DND-41 (cell line): ENCODE data around the gene NEUROD2.
A peak's percentile ranks its signal among the peaks of the same experiment; 100 is the strongest.

Experiments used
- ATAC-seq: fragments of 200-7000 bp; cut with Tn5 transposase; 3 replicates; pipeline ENCODE4 v1.9.1; 2021; ENCODE audit warnings: low read depth; ENCODE audit not compliant: insufficient read depth
- DNase-seq: peaks from one replicate; pipeline ENCODE4 v3.0.0-alpha.2; 2020
- H2AFZ ChIP-seq: 2 replicates; pipeline ENCODE4 v1.6.0; 2012; ENCODE audit warnings: low read depth, low read length
- H3K27ac ChIP-seq: 2 replicates; pipeline ENCODE4 v1.5.1; 2012; ENCODE audit warnings: low read length, inconsistent platforms
- H3K27me3 ChIP-seq: fragments of 200-600 bp; sonication (generic); 2 replicates; pipeline ENCODE4 v1.6.0; 2012; ENCODE audit warnings: low read length, mild to moderate bottlenecking, inconsistent platforms; ENCODE audit not compliant: insufficient read depth, poor library complexity
- H3K36me3 ChIP-seq: 2 replicates; pipeline ENCODE4 v1.5.1; 2012; ENCODE audit warnings: low read length, inconsistent platforms; ENCODE audit not compliant: insufficient read depth
- H3K4me1 ChIP-seq: 2 replicates; pipeline ENCODE4 v1.5.1; 2012; ENCODE audit warnings: mild to moderate bottlenecking, low read length; ENCODE audit not compliant: insufficient read depth
- H3K4me2 ChIP-seq: 2 replicates; pipeline ENCODE4 v1.6.0; 2012; ENCODE audit warnings: mild to moderate bottlenecking, moderate library complexity, low read length, inconsistent platforms; ENCODE audit not compliant: insufficient read depth
- H3K4me3 ChIP-seq, 2 experiments: fragments of 200-600 bp in 1 of 2; shearing (Covaris generic) in 1 of 2; 2 replicates each; pipeline ENCODE4 v1.5.1; 2012 to 2016; ENCODE audit warnings: inconsistent platforms in 2 of 2, low read length in 2 of 2, mild to moderate bottlenecking in 2 of 2, low read depth in 1 of 2, moderate library complexity in 1 of 2
- H3K79me2 ChIP-seq: 2 replicates; pipeline ENCODE4 v1.6.0; 2012; ENCODE audit warnings: low read length, inconsistent platforms; ENCODE audit not compliant: insufficient read depth
- H3K9ac ChIP-seq: 2 replicates; pipeline ENCODE4 v1.6.0; 2012; ENCODE audit warnings: low read depth, mild to moderate bottlenecking, inconsistent platforms, low read length, moderate library complexity
- H3K9me3 ChIP-seq: 2 replicates; pipeline ENCODE4 v1.5.1; 2012; ENCODE audit warnings: low read length, moderate library complexity, mild to moderate bottlenecking, inconsistent platforms; ENCODE audit not compliant: insufficient read depth, severe bottlenecking
- H4K20me1 ChIP-seq: 2 replicates; pipeline ENCODE4 v1.6.0; 2012; ENCODE audit warnings: low read length; ENCODE audit not compliant: insufficient read depth
- CTCF ChIP-seq: IDR thresholded peaks from 2 replicates; pipeline ENCODE4 v1.5.1; 2012; ENCODE audit warnings: borderline replicate concordance, low read length, moderate library complexity, mild to moderate bottlenecking; ENCODE audit not compliant: poor library complexity, severe bottlenecking; ENCODE audit errors: extremely low read depth
- EZH2 ChIP-seq: IDR thresholded peaks from 3 replicates; pipeline ENCODE4 v1.6.1; 2012; ENCODE audit warnings: borderline replicate concordance, low read depth, mild to moderate bottlenecking, moderate library complexity, low read length, inconsistent platforms; ENCODE audit not compliant: severe bottlenecking

Gene NEUROD2

GRCh38 chr17:39640591-39641031 lies 32.9 kb upstream of the NEUROD2 start:
- H3K9ac ChIP-seq, result no peak overlapping the region
- ATAC-seq, result no peak

GRCh38 chr17:39639566-39640458 lies 32.1 kb upstream of the NEUROD2 start:
- peak overlapping the region; percentile 9; the same call in 1 of the 2 replicates for H3K9ac ChIP-seq
- no peak overlapping the region for H3K4me3 ChIP-seq
- peaks cover 38% of the 10 kb centered on the region for H3K4me1 ChIP-seq
- H3K9me3 ChIP-seq, result no peaks in the 10 kb centered on the region
- no peak for DNase-seq
- H3K36me3 ChIP-seq, result peaks cover 12% of the 10 kb centered on the region
- H3K27me3 ChIP-seq, result no peaks in the 10 kb centered on the region
- no peak for ATAC-seq
- peak overlapping the region; percentile 37; the same call in 1 of the 2 replicates for H3K27ac ChIP-seq
- H4K20me1 ChIP-seq, result peaks cover 54% of the 10 kb centered on the region
- 0 out of 2 replicates have a peak overlapping the region, but pooled peaks have one; percentile 31 for H3K4me2 ChIP-seq
- peaks cover 79% of the 10 kb centered on the region for H3K79me2 ChIP-seq
- TF ChIP-seq CTCF (no peak), EZH2 (no peak)
- no peak overlapping the region for H2AFZ ChIP-seq

More at GRCh38 chr17:39640591-39641031, 32.9 kb upstream of the NEUROD2 start:
- TF ChIP-seq EZH2 (no peak), CTCF (no peak)
- Histone ChIP-seq H3K4me2 (no peak overlapping the region), H3K4me3 (no peak overlapping the region), H3K27me3 (no peaks in the 10 kb centered on the region), H3K79me2 (peaks cover 87% of the 10 kb centered on the region), H4K20me1 (peaks cover 57% of the 10 kb centered on the region), H3K4me1 (peaks cover 36% of the 10 kb centered on the region), H2AFZ (no peak overlapping the region), H3K36me3 (peaks cover 12% of the 10 kb centered on the region), H3K27ac (no peak overlapping the region), H3K9me3 (no peaks in the 10 kb centered on the region)
- no peak for DNase-seq

GRCh38 chr17:39639043-39639442 lies 31.3 kb upstream of the NEUROD2 start:
- Histone ChIP-seq H3K9me3 (no peaks in the 10 kb centered on the region), H3K4me3 (no peak overlapping the region), H3K9ac (no peak overlapping the region), H3K27me3 (no peaks in the 10 kb centered on the region), H2AFZ (no peak overlapping the region), H3K36me3 (peaks cover 12% of the 10 kb centered on the region), H3K79me2 (peaks cover 71% of the 10 kb centered on the region), H4K20me1 (peaks cover 50% of the 10 kb centered on the region), H3K4me1 (peaks cover 38% of the 10 kb centered on the region), H3K4me2 (peak overlapping the region; percentile 82), H3K27ac (no peak overlapping the region)
- DNase-seq, result no peak
- no peak for ATAC-seq
- TF ChIP-seq CTCF (no peak), EZH2 (no peak)
